ENCODE results near the gene SCO1.

Gene SCO1

DNA sequence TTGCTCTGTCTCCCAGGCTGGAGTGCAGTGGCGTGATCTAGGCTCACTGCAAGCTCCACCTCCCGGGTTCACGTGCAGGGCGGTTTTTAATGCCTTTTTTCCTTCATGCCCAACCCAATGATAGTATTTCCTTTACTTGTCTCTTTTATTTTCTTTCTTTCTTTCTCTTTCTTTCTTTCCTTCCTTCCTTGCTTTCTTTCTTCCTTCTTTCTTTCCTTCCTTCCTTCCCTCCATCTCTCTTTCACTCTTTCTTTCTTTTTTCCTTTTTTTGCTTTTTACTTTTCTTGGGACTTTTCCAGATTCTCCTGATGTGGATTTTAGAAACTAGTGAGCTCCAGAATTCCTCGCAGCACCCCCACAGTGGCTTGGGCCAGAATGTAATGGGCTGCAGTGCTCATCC is 43.3 kb downstream of the SCO1 start:
- DNase-seq: no peak

DNA sequence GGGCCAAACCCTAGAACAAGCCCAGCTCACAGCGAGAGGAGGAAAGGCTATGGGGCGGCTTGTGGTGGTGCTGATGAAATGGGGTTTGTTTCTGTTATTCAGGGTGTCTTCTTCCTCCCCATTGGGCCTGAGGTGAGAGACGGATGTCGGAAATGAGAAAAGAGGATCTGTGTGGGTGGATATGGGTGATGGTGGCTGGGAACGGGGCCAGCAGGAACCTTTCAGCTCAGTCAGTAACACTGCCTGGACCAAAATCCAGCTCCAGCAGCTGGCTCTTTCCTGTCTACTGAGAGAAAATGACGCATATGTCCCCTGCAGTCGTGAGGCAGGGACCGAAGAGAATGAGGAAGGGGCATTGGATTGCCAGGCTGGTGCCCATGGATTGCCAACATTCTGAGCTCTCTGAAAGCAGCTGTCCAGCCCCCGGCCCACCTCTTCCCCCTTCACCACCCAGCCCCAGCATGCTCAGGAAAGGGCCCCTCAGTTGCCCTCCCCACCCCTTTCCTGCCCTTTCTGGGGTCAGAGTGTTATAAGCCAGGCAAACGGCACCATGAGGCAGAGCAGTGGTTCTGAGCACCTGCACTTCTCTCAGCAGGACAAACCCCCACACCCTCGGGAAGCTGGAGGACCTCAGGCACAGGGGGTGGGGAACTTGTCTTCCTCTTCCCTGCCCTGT is 44.2 kb downstream of the SCO1 start:
- peak in 2 of 56 donors; percentile 7 to 11 for DNase-seq

- no peak for DNase-seq
Observed at GRCh38 chr17:10651927-10652326, 45.4 kb downstream of the SCO1 start.

- DNase-seq: no peak
Observed at GRCh38 chr17:10649602-10650001, 47.7 kb downstream of the SCO1 start.

DNA sequence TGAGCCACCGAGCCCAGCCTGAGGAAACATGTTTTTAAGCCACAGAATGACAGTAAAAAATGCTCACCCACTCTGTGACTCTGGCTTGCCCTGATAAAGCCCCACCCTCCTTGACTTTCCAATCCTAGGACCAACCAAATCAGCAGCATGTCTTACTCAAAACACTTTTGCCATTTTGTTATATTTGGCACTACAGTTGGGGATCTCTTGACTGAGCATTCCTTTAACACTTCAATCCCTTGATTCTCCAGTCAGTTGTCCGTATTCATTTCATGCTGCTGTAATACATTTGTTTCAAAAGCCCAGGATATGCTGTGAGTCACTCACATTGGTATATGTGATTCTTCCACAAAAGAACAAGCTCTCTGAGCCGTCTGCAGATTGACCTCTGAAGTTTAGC is 48.4 kb downstream of the SCO1 start:
- no peak for DNase-seq

DNA sequence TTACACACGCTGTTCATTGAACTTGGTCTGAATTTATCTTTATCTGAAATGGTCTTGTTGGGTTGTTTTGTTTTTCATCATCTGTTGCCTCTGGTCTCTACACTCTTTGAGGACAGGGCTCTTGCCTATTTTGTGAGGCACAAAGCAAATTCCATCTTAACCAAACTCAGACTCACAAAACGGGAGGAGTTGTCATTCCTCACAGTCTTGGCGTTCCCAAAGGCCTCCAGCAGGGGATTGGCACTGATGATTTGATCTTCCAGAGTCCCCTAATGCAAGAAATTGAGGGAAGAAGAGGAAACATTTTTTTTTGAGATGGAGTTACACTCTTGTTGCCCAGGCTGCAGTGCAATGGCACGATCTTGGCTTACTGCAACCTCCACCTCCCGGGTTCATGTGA is 49.0 kb downstream of the SCO1 start:
- no peak for DNase-seq

- DNase-seq: peak in 43 of 56 donors; percentile 4 to 80 (median 34)
Observed at GRCh38 chr17:10646392-10646990, 50.8 kb downstream of the SCO1 start.

- DNase-seq: no peak
Observed at GRCh38 chr17:10640475-10640874, 56.9 kb downstream of the SCO1 start.

DNA sequence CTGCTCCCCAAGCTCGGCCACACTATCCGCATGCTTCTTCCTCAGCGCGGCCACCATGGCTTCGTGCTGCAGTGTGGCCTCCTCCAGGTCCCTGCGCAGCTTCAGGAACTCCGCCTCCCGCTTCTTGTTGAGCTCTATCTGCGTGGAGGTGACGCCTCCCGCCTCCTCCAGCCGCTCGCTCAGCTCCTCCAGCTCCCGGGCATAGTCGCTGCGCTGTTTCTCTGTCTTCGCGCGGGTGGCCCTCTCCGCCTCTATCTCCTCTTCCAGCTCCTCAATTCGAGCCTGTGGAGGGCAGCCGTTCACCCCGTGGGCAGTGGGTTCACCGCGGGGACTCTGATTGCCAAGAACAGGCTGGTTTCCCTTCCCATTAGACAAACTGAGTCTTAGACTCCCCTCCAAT is 59.2 kb downstream of the SCO1 start:
- no peak for DNase-seq

DNA sequence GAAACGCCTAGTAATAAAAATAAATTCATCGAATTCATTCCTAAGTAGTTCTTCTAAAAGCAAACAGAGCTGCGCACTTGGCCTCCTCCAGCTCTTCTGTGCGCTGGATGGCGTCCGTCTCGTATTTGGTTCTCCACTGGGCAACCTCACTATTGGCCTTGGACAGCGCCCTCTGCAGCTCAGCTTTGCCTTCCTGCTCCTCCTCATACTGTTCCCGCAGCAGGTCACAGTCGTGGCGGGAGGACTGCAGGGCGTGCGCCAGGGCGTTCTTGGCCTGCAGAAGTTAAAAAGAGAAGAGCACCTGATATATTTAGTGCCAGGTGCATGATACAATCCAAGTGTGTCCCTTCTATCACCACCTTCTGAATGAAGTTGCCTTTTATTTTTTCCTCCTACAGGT is 62.0 kb downstream of the SCO1 start:
- no peak for DNase-seq

DNA sequence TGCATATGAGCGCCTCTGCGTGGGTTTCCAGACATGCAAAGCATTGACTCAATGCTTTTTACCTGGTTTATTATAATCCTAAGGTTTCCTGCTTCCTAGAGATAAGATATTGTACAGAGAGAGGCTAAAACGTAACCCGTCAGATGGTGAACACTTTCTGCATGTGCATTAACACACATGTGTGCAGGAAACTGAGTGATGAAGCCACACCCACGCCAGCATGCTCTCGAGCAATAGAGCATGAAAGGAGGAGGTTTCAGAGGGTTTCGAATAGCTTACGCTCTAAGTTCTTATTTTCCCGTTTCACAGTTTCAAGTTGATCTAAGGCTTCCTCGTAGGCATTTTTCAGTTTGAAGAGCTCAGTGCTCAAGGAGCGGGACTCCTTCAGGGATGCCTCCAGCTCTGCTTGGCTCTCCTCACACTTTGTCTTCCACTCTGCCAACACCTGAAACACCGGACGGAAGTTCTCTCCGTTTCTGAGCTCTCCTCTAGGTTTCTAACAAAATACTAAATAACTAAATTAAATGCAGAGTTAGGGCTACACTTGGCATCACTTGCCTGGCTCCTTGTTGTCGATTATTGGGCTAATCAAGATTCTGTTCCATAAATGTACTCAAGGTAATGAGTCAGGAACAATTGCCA is 63.5 kb downstream of the SCO1 start:
- no peak for DNase-seq

GRCh38 chr17:10631701-10632100 is 65.6 kb downstream of the SCO1 start:
- no peak for DNase-seq

GRCh38 chr17:10631048-10631700 is 66.2 kb downstream of the SCO1 start:
- DNase-seq: peak in 8 of 56 donors; percentile 3 to 20 (median 4)

DNA sequence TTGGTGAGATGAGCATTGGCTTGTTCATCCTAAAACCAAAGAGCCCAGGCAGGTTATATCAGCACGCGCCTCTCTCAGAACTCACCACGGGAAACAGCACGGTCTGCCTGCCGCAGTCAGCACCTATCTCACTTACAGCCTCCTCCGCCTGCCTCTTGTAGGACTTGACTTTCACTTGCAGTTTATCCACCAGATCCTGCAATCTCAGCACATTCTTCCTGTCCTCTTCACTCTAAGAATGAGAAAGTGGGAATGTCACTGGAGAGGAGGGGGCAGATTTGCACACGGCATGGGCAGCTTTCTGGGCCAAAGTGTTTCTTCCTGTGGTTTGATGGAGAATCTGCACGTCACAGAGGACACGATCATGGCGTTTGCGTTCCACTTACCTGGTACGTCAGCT is 67.6 kb downstream of the SCO1 start:
- DNase-seq: no peak

- DNase-seq: no peak
Observed at GRCh38 chr17:10628756-10629155, 68.6 kb downstream of the SCO1 start.

GRCh38 chr17:10626390-10626789 is 70.9 kb downstream of the SCO1 start:
- DNase-seq: no peak

DNA sequence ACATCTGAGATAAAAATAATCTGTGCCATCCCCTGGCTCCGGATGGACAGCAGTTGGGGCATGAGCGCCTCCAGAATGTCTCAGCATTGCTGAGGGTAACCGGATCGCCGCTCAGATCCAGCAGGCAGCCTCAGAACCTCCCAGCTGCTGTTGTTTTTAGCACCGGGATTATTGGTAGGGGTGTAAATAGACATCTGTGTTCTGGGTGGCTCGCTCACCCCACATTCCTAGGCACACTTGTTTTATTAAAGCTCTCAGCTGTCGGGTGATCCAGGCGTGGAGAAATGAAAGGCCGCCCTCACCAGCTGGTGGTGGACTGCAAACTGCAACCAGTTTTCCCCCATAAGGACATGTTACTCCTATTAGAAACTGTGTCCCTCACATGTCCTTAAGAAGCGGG is 72.4 kb downstream of the SCO1 start:
- no peak for DNase-seq

- DNase-seq: no peak
Observed at GRCh38 chr17:10623737-10624338, 73.5 kb downstream of the SCO1 start.

- DNase-seq: no peak
Observed at GRCh38 chr17:10622617-10623485, 74.5 kb downstream of the SCO1 start.
